COLO668 (cell line): Measurements from ENCODE around the gene PID1.

Experiments
- DNase-seq: peaks from one replicate; lab custom pipeline; 2025; ENCODE audit not compliant: unreplicated experiment; lab: John Stamatoyannopoulos, UW

PID1 gene

GRCh38 chr2:229270551-229271410 is at the start of gene PID1:
Gene PID1 (minus strand): TSS chr2:229271287. CDS start chr2:229271043, 244 bp downstream.
- peak; percentile 86 for DNase-seq

- no peak for DNase-seq
Observed at GRCh38 chr2:229319558-229319957, 48.5 kb upstream of the PID1 start.

- no peak for DNase-seq
Observed at GRCh38 chr2:229314117-229314516, 43.0 kb upstream of the PID1 start.

DNA sequence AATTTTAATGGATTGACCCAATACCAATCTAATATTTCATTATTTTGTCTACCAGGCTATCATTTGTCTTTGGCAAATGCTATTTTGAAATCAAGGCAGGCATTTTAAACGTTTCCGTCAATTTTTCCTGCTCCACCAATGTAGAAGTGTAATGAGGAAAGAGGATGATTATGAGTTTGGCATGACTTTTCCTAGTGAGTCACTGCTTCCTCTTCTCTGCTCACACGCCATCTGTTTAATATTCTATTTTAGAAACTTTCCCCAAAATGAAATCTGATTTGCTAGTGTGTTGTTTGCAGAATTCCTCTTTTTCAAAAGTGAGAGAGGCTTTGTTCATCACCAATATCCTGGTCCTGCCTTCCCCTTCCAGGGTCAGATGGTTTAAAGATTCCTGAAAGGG is 42.5 kb upstream of the PID1 start:
- no peak for DNase-seq

GRCh38 chr2:229301237-229301636 is 30.1 kb upstream of the PID1 start:
- DNase-seq: no peak

- no peak for DNase-seq
Observed at GRCh38 chr2:229300790-229301189, 29.7 kb upstream of the PID1 start.

DNA sequence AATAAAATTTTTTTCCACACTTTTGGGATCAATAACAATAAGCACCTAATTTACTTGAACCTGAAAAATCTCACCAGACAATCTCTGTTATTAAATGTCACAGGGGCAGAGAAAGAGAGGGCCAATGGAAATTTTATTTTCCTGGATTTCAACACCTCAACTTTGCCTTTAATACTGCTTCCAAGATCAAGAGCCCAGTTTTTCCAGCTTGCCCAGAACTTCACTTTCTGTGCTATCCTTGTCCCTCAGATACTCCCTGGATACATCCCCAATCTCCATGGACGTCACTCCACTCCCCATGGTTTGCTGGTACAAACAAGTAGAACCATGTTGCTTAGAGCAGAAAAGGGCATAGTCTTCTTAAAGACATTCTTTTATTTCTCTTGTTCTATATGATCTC is 29.3 kb upstream of the PID1 start:
- no peak for DNase-seq

DNA sequence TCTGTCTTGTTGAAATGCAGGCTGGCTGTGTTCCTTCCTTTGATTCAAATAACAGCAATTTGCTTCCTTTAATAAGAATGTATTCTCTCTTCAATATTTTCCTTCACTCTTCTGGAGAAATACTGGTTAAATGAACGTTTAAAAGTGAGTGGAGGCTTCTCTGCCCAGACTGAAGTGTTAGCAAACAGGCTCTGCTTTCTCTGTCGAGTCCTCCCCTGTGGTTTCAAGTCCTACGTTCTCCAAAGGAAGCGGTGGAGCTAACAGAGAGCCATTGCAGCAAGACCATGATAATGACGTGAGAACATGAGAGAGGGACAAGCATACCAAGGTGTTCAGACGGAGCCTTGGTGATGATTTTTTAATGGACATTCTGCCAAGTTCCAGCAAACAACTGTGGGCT is 26.2 kb upstream of the PID1 start:
- no peak for DNase-seq

- DNase-seq: no peak
Observed at GRCh38 chr2:229296536-229296935, 25.4 kb upstream of the PID1 start.

- no peak for DNase-seq
Observed at GRCh38 chr2:229296016-229296415, 24.9 kb upstream of the PID1 start.

- DNase-seq: no peak
Observed at GRCh38 chr2:229287823-229288222, 16.7 kb upstream of the PID1 start.

DNA sequence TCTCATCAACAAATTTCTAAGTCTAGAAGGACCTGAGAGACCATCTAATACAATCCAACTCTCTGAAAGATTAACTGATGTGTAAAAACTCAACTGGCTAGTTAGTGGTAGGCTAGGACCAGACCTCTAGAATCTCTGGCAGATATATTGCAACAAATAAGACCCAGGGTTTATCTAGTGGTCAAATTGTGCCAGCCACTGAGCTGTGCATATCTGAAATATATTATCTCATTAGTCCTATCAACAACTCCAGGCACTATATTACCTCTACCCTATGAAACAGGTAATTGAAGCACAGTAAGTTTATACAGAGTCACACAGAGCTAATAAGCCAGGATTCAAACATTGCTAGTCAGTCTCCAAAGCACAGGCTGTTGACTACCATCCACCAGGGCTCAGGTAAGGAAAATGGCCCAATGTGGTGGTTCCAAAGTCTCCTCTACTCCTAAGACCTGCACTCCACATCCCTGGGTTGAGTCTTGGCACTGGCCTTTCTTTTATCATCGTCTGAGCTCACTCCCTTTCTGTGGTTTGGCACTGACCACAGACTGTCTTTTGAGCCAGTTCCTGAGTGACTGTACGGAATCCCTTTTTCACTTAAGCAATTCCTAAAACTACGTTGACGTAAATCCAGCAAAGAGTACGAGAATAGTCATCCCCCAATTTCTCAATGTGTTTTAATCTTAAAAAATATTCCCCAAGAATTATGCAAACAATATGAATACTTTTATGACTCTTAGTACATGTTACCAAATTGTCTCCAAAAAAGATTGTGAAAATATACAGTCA is 11.9 kb upstream of the PID1 start:
- DNase-seq: no peak

DNA sequence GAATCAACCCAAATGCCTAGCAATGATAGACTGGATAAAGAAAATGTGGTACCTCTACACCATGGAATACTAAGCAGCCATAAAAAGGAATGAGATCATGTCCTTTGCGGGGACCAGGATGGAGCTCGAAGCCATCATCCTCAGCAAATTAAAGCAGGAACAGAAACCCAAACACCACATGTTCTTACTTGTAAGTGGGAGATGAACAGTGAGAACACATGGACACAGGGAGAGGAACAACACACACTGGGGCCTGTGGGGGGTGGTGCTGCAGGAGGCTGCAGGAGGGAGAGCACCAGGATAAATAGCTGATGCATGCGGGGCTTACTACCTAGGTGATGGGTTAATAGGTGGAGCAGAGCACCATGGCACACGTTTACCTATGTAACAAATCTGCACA is 8.4 kb upstream of the PID1 start:
- no peak for DNase-seq

- DNase-seq: no peak
Observed at GRCh38 chr2:229275506-229275905, 4.4 kb upstream of the PID1 start.

DNA sequence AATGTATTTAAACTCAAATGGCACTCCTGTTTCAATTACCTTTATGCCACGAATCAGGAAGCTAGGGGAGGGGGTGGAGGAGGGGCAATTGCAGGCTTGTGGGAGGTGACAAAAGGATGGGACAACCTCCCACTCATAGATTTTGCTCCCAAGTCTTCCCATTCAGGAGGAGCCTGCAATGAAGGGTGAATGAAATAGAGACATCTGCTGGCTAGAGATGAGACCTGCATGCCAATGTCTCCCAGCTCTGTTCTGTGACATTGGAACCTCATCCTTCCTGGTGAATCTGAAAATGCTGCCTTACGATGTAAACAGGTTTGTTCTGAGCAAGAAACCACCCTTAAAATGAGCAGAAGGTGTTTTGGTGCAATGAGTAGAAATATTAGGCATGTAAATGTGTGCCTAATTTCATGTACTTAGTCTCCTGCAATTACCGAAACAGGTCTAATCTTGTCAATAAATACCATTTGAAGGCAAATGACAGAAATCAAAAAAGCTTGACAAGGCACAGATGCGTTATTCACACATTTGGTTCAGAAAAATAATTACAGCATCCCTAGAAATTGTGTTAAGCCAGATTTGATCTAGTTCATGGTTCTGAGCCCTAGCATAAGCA is 2.7 kb upstream of the PID1 start:
- DNase-seq: peak; percentile 60

DNA sequence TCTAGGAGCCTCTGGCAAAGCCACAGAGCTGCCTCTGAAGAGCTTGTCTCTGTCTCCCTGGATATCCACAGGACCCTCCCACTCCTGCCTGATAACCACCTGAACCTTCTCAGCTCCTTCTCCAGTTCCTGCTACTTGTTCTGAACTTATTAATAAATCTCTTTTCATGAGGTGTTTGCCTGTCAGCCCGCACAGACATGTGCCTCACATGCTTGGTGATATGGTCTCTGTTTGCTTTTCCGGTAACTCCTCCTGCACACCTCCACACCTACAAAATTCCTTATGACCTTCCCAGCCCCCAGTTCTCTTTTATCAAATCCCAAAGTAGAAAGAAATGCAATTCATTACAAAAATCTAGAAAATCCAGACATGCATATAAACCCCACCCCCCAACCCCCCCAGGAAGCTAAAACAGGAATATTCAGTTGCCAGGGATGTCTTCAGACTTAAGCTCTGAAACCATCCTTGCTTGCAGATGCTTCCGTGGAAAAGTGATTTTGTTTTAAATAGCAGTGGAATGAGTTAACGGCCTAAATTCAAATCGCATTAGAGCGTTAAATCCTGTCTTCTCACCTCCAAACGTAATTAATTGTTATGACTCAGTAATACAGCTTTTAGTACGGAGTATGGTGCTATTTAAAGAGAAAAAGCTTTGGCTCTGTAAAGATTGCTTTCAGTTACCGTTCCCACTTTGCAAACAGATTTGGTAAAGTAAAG is 2.1 kb upstream of the PID1 start:
- DNase-seq: no peak

- DNase-seq: peak; percentile 18
Observed at GRCh38 chr2:229269941-229270340, 1.1 kb downstream of the PID1 start.

DNA sequence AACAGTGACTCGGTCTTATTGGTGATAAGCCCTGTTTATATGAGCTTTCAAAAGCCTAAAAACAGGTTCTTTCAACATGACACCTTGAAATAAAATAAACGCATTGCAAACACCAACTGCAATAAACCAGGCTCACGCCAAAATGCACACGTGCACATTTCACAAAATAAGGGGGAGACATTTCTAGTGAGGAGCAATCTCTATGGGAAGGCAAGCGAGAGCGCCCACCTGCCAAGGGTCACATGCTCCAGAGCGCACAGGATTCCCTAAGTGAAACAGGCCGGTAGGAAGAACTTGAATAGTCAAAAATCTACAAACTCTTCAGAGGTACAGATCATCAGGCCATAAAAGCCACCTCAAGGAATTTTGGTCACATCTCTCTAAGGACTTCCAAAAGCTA is 1.9 kb downstream of the PID1 start:
- no peak for DNase-seq

- no peak for DNase-seq
Observed at GRCh38 chr2:229268626-229269025, 2.5 kb downstream of the PID1 start.

DNA sequence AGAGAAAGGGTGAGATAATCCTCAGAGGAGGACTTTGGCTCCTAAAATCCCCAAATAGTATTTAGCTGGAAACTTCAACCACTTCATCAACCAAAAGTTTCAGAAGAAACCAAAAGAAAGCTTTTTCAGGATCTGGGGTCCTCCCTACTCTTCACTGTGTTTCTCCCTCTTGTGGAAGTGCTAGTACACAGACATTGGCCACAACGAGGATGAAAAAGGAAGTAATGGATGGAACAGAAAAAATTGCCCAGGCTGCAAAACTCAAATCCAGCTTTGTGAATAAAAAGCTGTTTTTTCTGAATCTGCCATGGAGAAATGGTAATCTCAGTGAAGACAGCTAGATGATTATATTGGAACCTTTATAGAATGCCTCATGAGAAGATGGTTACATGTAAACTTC is 4.0 kb downstream of the PID1 start:
- no peak for DNase-seq

GRCh38 chr2:229265727-229266126 is 5.4 kb downstream of the PID1 start:
- no peak for DNase-seq
